Fibroblast of lung (primary cell): ENCODE measurements around the gene MBOAT7. TPM values are rescaled to one million over a fixed set of nuclear protein-coding genes. Genes with fewer than 3 reads are reported as not detected.

Experiments used
- DNase-seq, 2 donors: peaks; one replicate each; pipeline versions ENCODE4 v3.0.0 to v3.0.0-alpha.2; 2010; ENCODE audit warnings: low read depth in 2 of 2
- H2AFZ ChIP-seq: 2 replicates; pipeline ENCODE4 v1.5.1; 2012; ENCODE audit warnings: low read length, control low read depth, inconsistent platforms
- H3K27ac ChIP-seq: 2 replicates; pipeline ENCODE4 v1.5.1; 2011; ENCODE audit warnings: low read length, control low read depth; ENCODE audit not compliant: insufficient read depth
- H3K27me3 ChIP-seq: 2 replicates; pipeline ENCODE4 v1.5.1; 2011; ENCODE audit warnings: mild to moderate bottlenecking, low read length; ENCODE audit not compliant: control insufficient read depth, insufficient read depth
- H3K36me3 ChIP-seq: 2 replicates; pipeline ENCODE4 v1.5.1; 2011; ENCODE audit warnings: low read length; ENCODE audit not compliant: control insufficient read depth, insufficient read depth
- H3K4me1 ChIP-seq: 2 replicates; pipeline ENCODE4 v1.5.1; 2011; ENCODE audit warnings: low read length; ENCODE audit not compliant: control insufficient read depth, insufficient read depth; ENCODE audit errors: extremely low read depth
- H3K4me2 ChIP-seq: 2 replicates; pipeline ENCODE4 v1.5.1; 2011; ENCODE audit warnings: low read length, control low read depth; ENCODE audit not compliant: insufficient read depth; ENCODE audit errors: extremely low read depth
- H3K4me3 ChIP-seq, 4 experiments: fragments of 200-600 bp in 1 of 4; sonication (generic) in 1 of 4; replicated peaks in 1 of 4; 2 replicates each; pipeline ENCODE4 v1.5.1; 2011 to 2016; ENCODE audit warnings: low read length in 4 of 4, low read depth in 3 of 4, mild to moderate bottlenecking in 3 of 4, control low read depth in 2 of 4, inconsistent platforms in 1 of 4, mixed read lengths in 1 of 4; ENCODE audit not compliant: insufficient read depth in 1 of 4; ENCODE audit errors: control extremely low read depth in 1 of 4
- H3K79me2 ChIP-seq: 2 replicates; pipeline ENCODE4 v1.5.1; 2012; ENCODE audit warnings: mild to moderate bottlenecking, low read length, inconsistent platforms; ENCODE audit not compliant: control insufficient read depth, insufficient read depth
- H3K9ac ChIP-seq: 2 replicates; pipeline ENCODE4 v1.5.1; 2011; ENCODE audit warnings: mild to moderate bottlenecking, low read length, control low read depth; ENCODE audit not compliant: insufficient read depth
- H3K9me3 ChIP-seq: 2 replicates; pipeline ENCODE4 v1.5.1; 2012; ENCODE audit warnings: low read depth, low read length; ENCODE audit not compliant: control insufficient read depth, insufficient read depth
- H4K20me1 ChIP-seq: 2 replicates; pipeline ENCODE4 v1.5.1; 2011; ENCODE audit warnings: low read length; ENCODE audit not compliant: control insufficient read depth, insufficient read depth; ENCODE audit errors: extremely low read depth
- EZH2 ChIP-seq: IDR thresholded peaks from 2 replicates; pipeline ENCODE4 v1.5.1; 2012; ENCODE audit warnings: low read length, control low read depth, mild to moderate bottlenecking; ENCODE audit errors: missing control alignments
- polyA plus RNA-seq, 2 donors: library from polyadenylated mRNA; depleted of rRNA in 1 of 2; stranded (reverse) in 1 of 2; unstranded in 1 of 2; fragments of >200 nt; gene quantifications; 2 replicates each; pipeline ENCODE4 v1.2.1, GENCODE V29; 2011 to 2012; ENCODE audit warnings: missing spikeins in 1 of 2
- total RNA-seq: library from RNA; depleted of rRNA; stranded (reverse); fragments of >200 nt; gene quantifications from 2 replicates; pipeline ENCODE4 v1.2.1, GENCODE V29; 2014
- TF ChIP-seq, protein P1 (sequence below), 2 donors: IDR thresholded peaks in 1 of 2; conservative IDR thresholded peaks in 1 of 2; 1 replicate in 1 of 2; 2 replicates in 1 of 2; pipeline ENCODE4 v1.5.1; 2011 to 2012; ENCODE audit warnings: low read length in 2 of 2, control low read depth in 1 of 2, inconsistent platforms in 1 of 2, low read depth in 1 of 2, mild to moderate bottlenecking in 1 of 2

The MBOAT7 gene
- total and polyA plus RNA-seq, 2 donors (not counting 1 experiment from before 2014, with no cell fraction given) = 28.6 to 41.1 TPM

DNA sequence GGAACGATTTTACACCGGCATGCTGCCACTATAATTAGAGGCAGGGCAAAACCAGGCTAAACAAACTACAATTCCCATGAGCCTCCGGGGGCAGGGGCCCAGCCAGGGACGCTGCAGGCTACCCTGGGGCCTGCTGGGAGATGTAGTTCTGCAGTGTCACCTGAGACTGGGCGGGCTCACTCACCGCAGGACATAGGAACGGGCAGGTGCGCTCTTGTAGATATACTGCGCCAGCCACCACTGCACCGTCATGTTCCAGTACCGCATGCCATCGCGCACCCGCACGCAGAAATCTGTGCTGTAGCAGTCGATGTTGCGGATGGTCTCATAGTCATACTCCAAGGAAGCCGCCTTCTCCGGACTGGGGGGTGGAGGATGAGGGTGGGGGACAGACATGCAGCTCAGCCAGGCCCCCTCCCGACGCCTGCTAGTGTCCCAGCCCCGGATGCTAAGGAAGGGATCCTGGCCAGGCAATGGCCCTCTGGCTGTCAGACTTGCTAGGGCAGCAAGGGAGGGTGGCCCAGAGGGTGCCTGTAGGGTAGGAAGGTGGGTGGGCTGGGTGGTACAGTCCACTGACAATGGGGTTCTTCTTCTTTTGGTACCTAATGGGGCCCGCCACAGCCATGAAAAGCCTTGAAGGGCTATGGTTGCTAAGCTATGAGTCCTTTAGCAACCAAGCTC, 10.7 kb downstream of the MBOAT7 start:
- peaks cover 9% of the 10 kb centered on the region for H3K36me3 ChIP-seq
- no peak overlapping the region for H3K27ac ChIP-seq

DNA sequence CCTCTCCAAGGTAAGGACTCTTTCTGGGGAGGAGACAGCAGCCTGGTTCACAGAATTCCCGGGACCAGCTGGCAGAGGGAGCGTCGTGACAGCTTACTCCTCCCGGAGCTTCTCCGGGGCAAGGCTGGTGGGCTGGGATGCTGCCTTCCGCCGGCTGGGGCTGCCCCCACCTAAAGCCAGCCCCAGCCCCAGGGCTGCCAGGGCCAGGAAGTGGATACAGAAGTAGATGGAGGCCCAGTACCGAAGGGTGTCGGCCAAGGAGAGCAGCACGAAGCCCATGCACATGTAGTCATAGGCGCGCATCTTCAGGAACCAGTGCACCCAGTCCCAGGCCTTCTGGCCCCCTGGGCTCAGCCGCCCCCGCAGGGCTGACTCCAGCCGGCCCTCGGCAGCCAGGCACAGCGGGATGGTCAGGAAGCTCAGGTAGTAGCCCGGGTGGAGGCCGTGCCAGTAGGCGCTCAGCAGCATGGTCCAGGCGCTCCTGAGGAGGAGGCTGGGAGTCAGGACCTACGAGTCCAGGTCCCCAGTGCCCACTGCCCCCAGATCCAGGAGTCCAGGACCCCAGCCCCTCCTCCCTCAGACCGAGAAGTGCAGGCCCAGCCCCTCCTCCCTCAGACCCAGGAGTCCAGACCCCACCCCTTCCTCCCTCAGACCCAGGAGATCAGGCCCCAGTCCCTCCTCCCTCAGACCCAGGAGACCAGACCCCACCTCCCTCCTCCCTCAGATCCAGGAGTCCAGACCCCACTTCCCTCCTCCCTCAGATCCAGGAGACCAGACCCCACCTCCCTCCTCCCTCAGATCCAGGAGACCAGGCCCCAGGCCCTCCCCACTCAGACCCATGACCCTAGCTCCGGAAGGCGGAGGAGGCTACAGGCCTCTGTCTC, 15.2 kb downstream of the MBOAT7 start:
- no peaks in the 10 kb centered on the region for H3K9me3 ChIP-seq
- H3K4me1 ChIP-seq = no peaks in the 10 kb centered on the region
- no peak overlapping the region for H3K9ac ChIP-seq
- TF ChIP-seq, protein P1, sequence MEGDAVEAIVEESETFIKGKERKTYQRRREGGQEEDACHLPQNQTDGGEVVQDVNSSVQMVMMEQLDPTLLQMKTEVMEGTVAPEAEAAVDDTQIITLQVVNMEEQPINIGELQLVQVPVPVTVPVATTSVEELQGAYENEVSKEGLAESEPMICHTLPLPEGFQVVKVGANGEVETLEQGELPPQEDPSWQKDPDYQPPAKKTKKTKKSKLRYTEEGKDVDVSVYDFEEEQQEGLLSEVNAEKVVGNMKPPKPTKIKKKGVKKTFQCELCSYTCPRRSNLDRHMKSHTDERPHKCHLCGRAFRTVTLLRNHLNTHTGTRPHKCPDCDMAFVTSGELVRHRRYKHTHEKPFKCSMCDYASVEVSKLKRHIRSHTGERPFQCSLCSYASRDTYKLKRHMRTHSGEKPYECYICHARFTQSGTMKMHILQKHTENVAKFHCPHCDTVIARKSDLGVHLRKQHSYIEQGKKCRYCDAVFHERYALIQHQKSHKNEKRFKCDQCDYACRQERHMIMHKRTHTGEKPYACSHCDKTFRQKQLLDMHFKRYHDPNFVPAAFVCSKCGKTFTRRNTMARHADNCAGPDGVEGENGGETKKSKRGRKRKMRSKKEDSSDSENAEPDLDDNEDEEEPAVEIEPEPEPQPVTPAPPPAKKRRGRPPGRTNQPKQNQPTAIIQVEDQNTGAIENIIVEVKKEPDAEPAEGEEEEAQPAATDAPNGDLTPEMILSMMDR (conservative IDR thresholded peaks at IDR 0.05 in 1 of 2, IDR thresholded peaks at IDR 0.05 in 1 of 2; ENCODE audit: low read depth in 1 of 2, low read length in 2 of 2) = no peak
- TF ChIP-seq EZH2 = no peak
- H3K27me3 ChIP-seq = no peaks in the 10 kb centered on the region
- peaks cover 5% of the 10 kb centered on the region for H3K36me3 ChIP-seq
- H3K4me3 ChIP-seq = no peak overlapping the region
- no peaks in the 10 kb centered on the region for H4K20me1 ChIP-seq
- no peaks in the 10 kb centered on the region for H3K79me2 ChIP-seq
- no peak overlapping the region for H3K27ac ChIP-seq
- no peak for DNase-seq
- no peak overlapping the region for H3K4me2 ChIP-seq
- H2AFZ ChIP-seq = no peak overlapping the region

More for the DNA sequence above, 10.7 kb downstream of the MBOAT7 start:
- Histone ChIP-seq H3K27me3 (no peaks in the 10 kb centered on the region), H3K4me2 (no peak overlapping the region), H3K4me3 (no peak overlapping the region), H4K20me1 (no peaks in the 10 kb centered on the region), H2AFZ (no peak overlapping the region), H3K9me3 (no peaks in the 10 kb centered on the region), H3K79me2 (no peaks in the 10 kb centered on the region), H3K4me1 (no peaks in the 10 kb centered on the region), H3K9ac (no peak overlapping the region)
- TF ChIP-seq EZH2 = no peak
- TF ChIP-seq, protein P1 (conservative IDR thresholded peaks at IDR 0.05 in 1 of 2, IDR thresholded peaks at IDR 0.05 in 1 of 2; ENCODE audit: low read depth in 1 of 2, low read length in 2 of 2) = no peak
- DNase-seq = no peak

DNA sequence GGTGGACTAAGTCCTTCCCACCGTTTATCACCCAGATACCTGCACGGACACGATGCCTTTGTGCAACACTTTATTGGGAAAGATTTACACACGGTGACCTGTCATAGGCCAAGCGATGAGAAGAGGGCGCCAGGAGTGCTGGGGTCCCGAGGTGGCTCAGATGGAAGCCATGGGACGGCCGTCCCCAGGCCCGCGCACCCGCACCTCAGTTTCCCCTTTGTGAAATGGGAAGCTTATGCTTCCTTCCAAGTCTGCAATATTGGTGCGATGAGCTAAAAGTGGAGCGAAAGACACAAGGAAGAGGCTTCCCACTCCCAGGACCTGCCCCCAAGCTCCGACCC, 16.1 kb downstream of the MBOAT7 start:
- H3K4me1 ChIP-seq = no peaks in the 10 kb centered on the region
- no peak for DNase-seq
- TF ChIP-seq, protein P1 (conservative IDR thresholded peaks at IDR 0.05 in 1 of 2, IDR thresholded peaks at IDR 0.05 in 1 of 2; ENCODE audit: low read depth in 1 of 2, low read length in 2 of 2) = no peak
- TF ChIP-seq EZH2 = no peak

More for the DNA sequence above, 16.1 kb downstream of the MBOAT7 start:
- Histone ChIP-seq H3K79me2 (no peaks in the 10 kb centered on the region), H3K4me3 (no peak overlapping the region), H4K20me1 (no peaks in the 10 kb centered on the region), H3K9ac (no peak overlapping the region), H3K9me3 (no peaks in the 10 kb centered on the region), H3K4me2 (no peak overlapping the region), H3K36me3 (peaks cover 4% of the 10 kb centered on the region), H3K27ac (no peak overlapping the region), H2AFZ (no peak overlapping the region), H3K27me3 (no peaks in the 10 kb centered on the region)
